ENCODE data around the gene FAAH. TPM values are rescaled to one million over a fixed set of nuclear protein-coding genes. Genes with fewer than 3 reads are reported as not detected.
A peak's percentile ranks its signal among the peaks of the same experiment; 100 is the strongest.

The FAAH gene
- polyA plus RNA-seq, 3 donors, result 11.5 to 47.1 (median 11.5) TPM

DNA sequence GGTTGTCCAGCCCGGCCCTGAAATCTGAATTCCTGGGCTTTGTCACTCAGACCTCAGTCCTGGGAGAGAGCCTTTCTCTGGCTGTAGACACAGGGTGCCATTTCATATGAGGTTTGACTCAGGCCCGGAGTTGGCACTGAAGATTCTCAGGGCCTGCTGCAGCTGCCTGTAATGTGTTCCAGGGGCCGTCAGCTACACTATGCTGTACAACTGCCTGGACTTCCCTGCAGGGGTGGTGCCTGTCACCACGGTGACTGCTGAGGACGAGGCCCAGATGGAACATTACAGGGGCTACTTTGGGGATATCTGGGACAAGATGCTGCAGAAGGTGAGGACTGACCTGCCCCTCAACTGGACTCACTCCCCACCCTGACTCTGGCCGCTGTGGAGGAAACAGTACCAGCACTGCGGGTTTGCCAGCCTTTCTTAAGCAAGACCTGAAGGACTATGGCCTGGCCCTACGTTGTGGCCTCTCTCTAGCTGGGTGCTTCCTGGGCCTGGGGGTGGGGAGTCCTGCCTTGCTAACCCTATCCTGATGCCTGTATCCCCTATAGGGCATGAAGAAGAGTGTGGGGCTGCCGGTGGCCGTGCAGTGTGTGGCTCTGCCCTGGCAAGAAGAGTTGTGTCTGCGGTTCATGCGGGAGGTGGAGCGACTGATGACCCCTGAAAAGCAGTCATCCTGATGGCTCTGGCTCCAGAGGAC lies 18.9 kb downstream of the FAAH start:
- Histone ChIP-seq H3K27ac (ENCODE audit: low read depth in 1 of 2, low read length in 2 of 2) (no peak overlapping the region), H3K27me3 (ENCODE audit: control insufficient read depth in 2 of 2, insufficient read depth in 2 of 2, low read length in 2 of 2) (no peaks in the 10 kb centered on the region), H3K4me3 (replicated peaks in 1 of 3; ENCODE audit: low read depth in 2 of 3, low read length in 3 of 3) (no peak overlapping the region), H4K20me1 (ENCODE audit: insufficient read depth, low read length) (no peaks in the 10 kb centered on the region), H3K79me2 (ENCODE audit: insufficient read depth, low read length) (no peaks in the 10 kb centered on the region), H2AFZ (ENCODE audit: insufficient read depth, low read depth, low read length, poor library complexity, severe bottlenecking) (no peak overlapping the region), H3K4me1 (ENCODE audit: control insufficient read depth in 1 of 2, insufficient read depth in 2 of 2, low read length in 2 of 2) (no peaks in the 10 kb centered on the region), H3K4me2 (replicated peaks; ENCODE audit: extremely low read depth, low read length, poor library complexity, severe bottlenecking) (no peak overlapping the region), H3K36me3 (replicated peaks in 1 of 2; ENCODE audit: control insufficient read depth in 1 of 2, insufficient read depth in 2 of 2, low read length in 2 of 2) (peaks cover 64 to 65% of the 10 kb centered on the region in 2 donors), H3K9me3 (replicated peaks in 1 of 2; ENCODE audit: control insufficient read depth in 1 of 2, insufficient read depth in 1 of 2, low read length in 2 of 2) (no peaks in the 10 kb centered on the region), H3K9ac (ENCODE audit: insufficient read depth, low read length, poor library complexity, severe bottlenecking) (no peak overlapping the region)
- Mint-ChIP-seq H3K4me1 (peaks cover 7% of the 10 kb centered on the region), H3K27me3 (ENCODE audit: low read depth in 3 of 3) (peaks cover 0 to 3% (median 0%) of the 10 kb centered on the region in 3 donors), H3K36me3 (peaks cover 56 to 70% of the 10 kb centered on the region in 2 donors), H3K4me3 (no peak overlapping the region), H3K27ac (peak overlapping the region in 2 of 7 donors; percentile 43 to 64), H3K9me3 (peaks cover 0 to 1% (median 0%) of the 10 kb centered on the region in 7 donors)
- DNase-seq, result no peak
- intact Hi-C loops (cut with micrococcal nuclease), result no loop called here
- WGBS (ENCODE audit: insufficient coverage), result 89% methylated on average over 11 of the region's 13 CpGs
- TF ChIP-seq, protein P1, sequence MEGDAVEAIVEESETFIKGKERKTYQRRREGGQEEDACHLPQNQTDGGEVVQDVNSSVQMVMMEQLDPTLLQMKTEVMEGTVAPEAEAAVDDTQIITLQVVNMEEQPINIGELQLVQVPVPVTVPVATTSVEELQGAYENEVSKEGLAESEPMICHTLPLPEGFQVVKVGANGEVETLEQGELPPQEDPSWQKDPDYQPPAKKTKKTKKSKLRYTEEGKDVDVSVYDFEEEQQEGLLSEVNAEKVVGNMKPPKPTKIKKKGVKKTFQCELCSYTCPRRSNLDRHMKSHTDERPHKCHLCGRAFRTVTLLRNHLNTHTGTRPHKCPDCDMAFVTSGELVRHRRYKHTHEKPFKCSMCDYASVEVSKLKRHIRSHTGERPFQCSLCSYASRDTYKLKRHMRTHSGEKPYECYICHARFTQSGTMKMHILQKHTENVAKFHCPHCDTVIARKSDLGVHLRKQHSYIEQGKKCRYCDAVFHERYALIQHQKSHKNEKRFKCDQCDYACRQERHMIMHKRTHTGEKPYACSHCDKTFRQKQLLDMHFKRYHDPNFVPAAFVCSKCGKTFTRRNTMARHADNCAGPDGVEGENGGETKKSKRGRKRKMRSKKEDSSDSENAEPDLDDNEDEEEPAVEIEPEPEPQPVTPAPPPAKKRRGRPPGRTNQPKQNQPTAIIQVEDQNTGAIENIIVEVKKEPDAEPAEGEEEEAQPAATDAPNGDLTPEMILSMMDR (IDR thresholded peaks at IDR 0.05), result no peak

DNA sequence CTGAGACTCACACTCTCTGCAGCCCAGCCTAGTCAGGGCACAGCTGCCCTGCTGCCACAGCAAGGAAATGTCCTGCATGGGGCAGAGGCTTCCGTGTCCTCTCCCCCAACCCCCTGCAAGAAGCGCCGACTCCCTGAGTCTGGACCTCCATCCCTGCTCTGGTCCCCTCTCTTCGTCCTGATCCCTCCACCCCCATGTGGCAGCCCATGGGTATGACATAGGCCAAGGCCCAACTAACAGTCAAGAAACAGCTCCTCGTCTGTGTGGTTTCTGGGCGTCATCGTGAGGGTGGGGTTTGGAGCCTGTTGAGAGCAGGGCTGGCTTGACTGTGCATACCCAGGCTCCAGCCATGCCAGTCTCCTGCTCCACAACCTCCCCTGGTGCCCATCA lies 19.5 kb downstream of the FAAH start:
- intact Hi-C loops (cut with micrococcal nuclease), result no loop called here
- Histone ChIP-seq H3K36me3 (replicated peaks in 1 of 2; ENCODE audit: control insufficient read depth in 1 of 2, insufficient read depth in 2 of 2, low read length in 2 of 2) (peaks cover 58 to 60% of the 10 kb centered on the region in 2 donors), H3K79me2 (ENCODE audit: insufficient read depth, low read length) (no peaks in the 10 kb centered on the region), H3K9me3 (replicated peaks in 1 of 2; ENCODE audit: control insufficient read depth in 1 of 2, insufficient read depth in 1 of 2, low read length in 2 of 2) (no peaks in the 10 kb centered on the region), H3K27ac (ENCODE audit: low read depth in 1 of 2, low read length in 2 of 2) (no peak overlapping the region), H4K20me1 (ENCODE audit: insufficient read depth, low read length) (no peaks in the 10 kb centered on the region), H3K27me3 (ENCODE audit: control insufficient read depth in 2 of 2, insufficient read depth in 2 of 2, low read length in 2 of 2) (no peaks in the 10 kb centered on the region), H3K4me3 (replicated peaks in 1 of 3; ENCODE audit: low read depth in 2 of 3, low read length in 3 of 3) (no peak overlapping the region), H3K9ac (ENCODE audit: insufficient read depth, low read length, poor library complexity, severe bottlenecking) (no peak overlapping the region), H3K4me1 (ENCODE audit: control insufficient read depth in 1 of 2, insufficient read depth in 2 of 2, low read length in 2 of 2) (no peaks in the 10 kb centered on the region), H3K4me2 (replicated peaks; ENCODE audit: extremely low read depth, low read length, poor library complexity, severe bottlenecking) (no peak overlapping the region), H2AFZ (ENCODE audit: insufficient read depth, low read depth, low read length, poor library complexity, severe bottlenecking) (no peak overlapping the region)
- TF ChIP-seq, protein P1 (IDR thresholded peaks at IDR 0.05), result no peak
- no peak for DNase-seq
- H3K4me3 Mint-ChIP-seq, result no peak overlapping the region
- H3K9me3 Mint-ChIP-seq, result peaks cover 0 to 1% (median 0%) of the 10 kb centered on the region in 7 donors
- H3K27ac Mint-ChIP-seq, result peak overlapping the region in 4 of 7 donors; percentile 46 to 54 (median 49)
- H3K27me3 Mint-ChIP-seq (ENCODE audit: low read depth in 3 of 3), result peaks cover 0 to 3% (median 0%) of the 10 kb centered on the region in 3 donors
- H3K4me1 Mint-ChIP-seq, result peaks cover 7% of the 10 kb centered on the region
- H3K36me3 Mint-ChIP-seq, result peaks cover 50 to 64% of the 10 kb centered on the region in 2 donors
- WGBS (ENCODE audit: insufficient coverage), result 100% methylated on average over 3 of the region's 7 CpGs

Measured in CD14-positive monocyte (primary cell).